Testis (tissue), 3 donors: ENCODE measurements around the gene DCAF17. TPM values are rescaled to one million over a fixed set of nuclear protein-coding genes. Genes with fewer than 3 reads are reported as not detected.

Experiments
- DNase-seq: peaks from one replicate; pipeline ENCODE4 v3.0.0-alpha.2; 2019
- H3K27ac ChIP-seq, 2 donors: fragments of 200-600 bp; sonication (generic); one replicate each; pipeline ENCODE4 v1.5.1; 2019
- H3K27me3 ChIP-seq: fragments of 200-600 bp; sonication (generic); one replicate; pipeline ENCODE4 v1.5.1; 2019
- H3K36me3 ChIP-seq: fragments of 200-600 bp; sonication (generic); one replicate; pipeline ENCODE4 v1.5.1; 2017; ENCODE audit warnings: low read depth; ENCODE audit errors: missing control alignments
- H3K4me1 ChIP-seq: fragments of 200-600 bp; sonication (generic); one replicate; pipeline ENCODE4 v1.5.1; 2019
- H3K4me3 ChIP-seq, 2 donors: fragments of 200-600 bp; sonication (generic); one replicate each; pipeline ENCODE4 v1.5.1; 2017 to 2019
- H3K9me3 ChIP-seq: fragments of 200-600 bp; sonication (generic); one replicate; pipeline ENCODE4 v1.5.1; 2017
- CTCF ChIP-seq, 3 experiments: fragments of 450-650 bp in 2 of 3; fragments of 200-600 bp in 1 of 3; sonication (generic) in 1 of 3; IDR thresholded peaks; one replicate each; pipeline ENCODE4 v1.5.1; 2016 to 2019; ENCODE audit warnings: antibody characterized with exemption in 3 of 3, mild to moderate bottlenecking in 2 of 3, moderate library complexity in 1 of 3
- POLR2A ChIP-seq: fragments of 450-650 bp; IDR thresholded peaks from one replicate; pipeline ENCODE4 v1.6.1; 2017; ENCODE audit warnings: antibody characterized with exemption, mild to moderate bottlenecking, moderate library complexity
- WGBS, 2 donors: methylation state at CpG; one replicate each; pipeline ENCODE4 v1.1.5; 2018; 5-methylcytosine and 5-hydroxymethylcytosine counted together
- intact Hi-C: fragments of 100-400 bp; cut with DNase I; formaldehyde crosslinking; loops from one replicate; pipeline ENCODE4 v1.15.1; 2023; ENCODE audit warnings: low total_unique reads
- polyA plus RNA-seq: library from polyadenylated mRNA; stranded (reverse); fragments of 350-450 nt; fragmentation: Illumina TruSeq; extraction: RNeasy Lipid Tissue Mini Kit (QIAGEN cat#74804); gene quantifications from one replicate; pipeline ENCODE4 v1.2.3, GENCODE V29; 2014; ENCODE audit warnings: low read depth, low replicate concordance; ENCODE audit not compliant: insufficient read depth
- total RNA-seq, 2 donors: library from RNA; depleted of rRNA; stranded (reverse); fragments of >200 nt; gene quantifications; one replicate each; pipeline ENCODE4 v1.2.3, GENCODE V29; 2016

DCAF17 gene
- total and polyA plus RNA-seq, 3 donors from 2014 or later, result 15.7 to 29.2 (median 24.4) TPM

DNA sequence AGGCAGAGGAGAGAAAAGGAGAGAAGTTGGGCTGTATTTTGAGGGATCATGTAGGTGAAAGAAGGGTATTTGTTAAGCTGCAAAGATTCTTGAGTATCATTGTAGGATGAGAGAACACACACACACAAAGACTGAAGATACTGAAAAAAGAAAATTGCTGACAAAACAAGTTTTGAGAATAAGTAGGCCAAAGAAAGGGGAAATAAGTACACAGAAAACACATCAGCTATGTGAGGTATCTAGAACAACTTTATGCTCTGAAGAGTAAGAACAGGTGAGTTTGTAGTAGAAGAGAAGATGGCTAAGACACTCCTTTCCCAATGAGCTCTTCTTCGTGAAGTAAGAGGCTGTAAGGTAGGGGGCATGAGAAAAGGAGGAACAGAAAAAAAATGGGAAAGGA is 28.5 kb upstream of the DCAF17 start:
- Histone ChIP-seq H3K4me3 (no peak overlapping the region), H3K9me3 (no peaks in the 10 kb centered on the region), H3K36me3 (no peaks in the 10 kb centered on the region), H3K4me1 (no peaks in the 10 kb centered on the region), H3K27me3 (no peaks in the 10 kb centered on the region), H3K27ac (no peak overlapping the region)
- WGBS, 2 donors, result 90 to 93% methylated on average over 1 of the region's 1 CpG
- DNase-seq, result no peak
- intact Hi-C loops, result no loop called here
- TF ChIP-seq POLR2A (no peak), CTCF (IDR thresholded peaks at IDR 0.05) (no peak)

DNA sequence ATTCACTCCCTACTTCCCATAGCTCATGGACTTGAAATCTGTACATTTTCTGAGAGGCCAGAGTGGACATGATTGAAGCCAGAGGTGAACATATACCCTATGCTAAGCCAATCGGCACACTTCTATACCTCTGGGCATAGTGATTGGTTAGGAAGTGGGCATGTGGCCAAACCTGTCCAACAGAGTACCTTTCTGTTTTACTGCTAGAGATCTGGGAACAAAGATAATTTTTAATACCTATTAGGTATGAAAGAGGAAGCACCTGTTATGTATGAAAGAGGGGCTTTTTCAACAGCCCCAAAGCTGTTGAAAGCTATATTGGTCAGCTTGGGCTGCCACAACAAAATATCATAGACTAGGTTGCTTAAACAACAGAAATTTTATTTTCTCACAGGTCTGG is 28.0 kb upstream of the DCAF17 start:
- DNase-seq, result no peak
- no peaks in the 10 kb centered on the region for H3K9me3 ChIP-seq
- H3K36me3 ChIP-seq, result no peaks in the 10 kb centered on the region
- no peak overlapping the region for H3K4me3 ChIP-seq
- no peaks in the 10 kb centered on the region for H3K27me3 ChIP-seq
- intact Hi-C loops, result no loop called here
- H3K27ac ChIP-seq, result no peak overlapping the region
- WGBS, 2 donors, result 88 to 89% methylated on average over 1 of the region's 1 CpG
- H3K4me1 ChIP-seq, result no peaks in the 10 kb centered on the region
- TF ChIP-seq CTCF (IDR thresholded peaks at IDR 0.05), result no peak
- no peak for TF ChIP-seq POLR2A

DNA sequence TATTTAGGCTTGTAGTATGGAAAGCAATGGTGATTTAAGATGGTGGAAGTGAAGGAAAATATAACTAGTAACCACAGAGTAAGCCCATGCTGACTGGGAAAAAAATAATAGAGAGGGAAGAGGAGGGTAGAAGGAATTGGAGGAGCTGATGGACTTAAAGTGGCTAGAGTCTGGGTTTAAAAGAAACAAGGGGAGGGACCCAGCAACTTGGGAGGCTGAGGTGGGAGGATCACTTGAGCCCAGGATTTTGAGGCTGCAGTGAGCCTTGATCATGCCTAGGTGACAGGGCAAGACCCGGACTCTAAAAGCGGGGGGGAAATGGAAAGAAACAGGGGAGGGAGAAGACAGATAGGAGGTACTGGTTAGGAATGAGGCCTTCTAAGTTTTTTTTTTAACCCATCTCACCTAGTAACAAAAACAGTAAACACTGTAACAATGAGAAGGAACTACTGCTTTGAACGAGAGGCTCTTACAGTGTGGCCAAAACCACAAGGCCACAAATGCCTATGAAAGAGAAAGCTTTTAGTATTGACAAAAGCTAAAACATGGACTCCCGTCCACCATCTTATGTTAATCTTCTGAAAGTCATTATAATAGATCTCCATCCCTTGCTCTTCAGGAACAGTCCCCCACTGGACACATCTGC is 26.9 kb upstream of the DCAF17 start:
- no peak overlapping the region for H3K27ac ChIP-seq
- no peak for TF ChIP-seq POLR2A
- no peak for TF ChIP-seq CTCF (IDR thresholded peaks at IDR 0.05)
- WGBS, 2 donors, result 72 to 88% methylated on average over 4 of the region's 4 CpGs
- H3K27me3 ChIP-seq, result no peaks in the 10 kb centered on the region
- intact Hi-C loops, result no loop called here
- no peaks in the 10 kb centered on the region for H3K9me3 ChIP-seq
- no peak for DNase-seq
- no peak overlapping the region for H3K4me3 ChIP-seq
- no peaks in the 10 kb centered on the region for H3K36me3 ChIP-seq
- H3K4me1 ChIP-seq, result no peaks in the 10 kb centered on the region

DNA sequence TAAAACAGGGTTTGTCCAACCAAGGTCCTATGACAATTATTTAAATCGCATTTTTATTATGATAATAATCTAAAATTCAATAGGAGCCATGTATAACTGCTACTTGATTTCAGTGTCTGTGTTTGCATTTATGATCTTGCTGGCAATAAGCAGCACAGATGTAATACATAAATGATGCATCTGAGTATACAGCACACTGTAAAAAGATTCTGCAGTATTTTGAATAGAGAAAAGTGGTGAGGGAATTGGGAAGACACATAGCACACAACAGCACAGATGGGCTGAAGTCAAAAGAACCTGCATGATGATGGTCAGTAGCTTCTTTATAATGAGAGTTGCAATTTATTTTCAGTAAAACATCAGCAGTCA is 26.4 kb upstream of the DCAF17 start:
- no peak for TF ChIP-seq CTCF (IDR thresholded peaks at IDR 0.05)
- no peak for TF ChIP-seq POLR2A
- Histone ChIP-seq H3K9me3 (no peaks in the 10 kb centered on the region), H3K4me3 (no peak overlapping the region), H3K27ac (no peak overlapping the region), H3K27me3 (no peaks in the 10 kb centered on the region), H3K36me3 (no peaks in the 10 kb centered on the region), H3K4me1 (no peaks in the 10 kb centered on the region)
- DNase-seq, result no peak
- WGBS, 2 donors, result 94 to 100% methylated on average over 1 of the region's 1 CpG
- intact Hi-C loops, result no loop called here

- no peak overlapping the region for H3K27ac ChIP-seq
- WGBS, 2 donors, result 65 to 75% methylated on average over 8 of the region's 8 CpGs
- no peak for TF ChIP-seq POLR2A
- no peak for TF ChIP-seq CTCF (IDR thresholded peaks at IDR 0.05)
- no peaks in the 10 kb centered on the region for H3K4me1 ChIP-seq
- no peak for DNase-seq
- H3K4me3 ChIP-seq, result no peak overlapping the region
- intact Hi-C loops, result no loop called here
- H3K9me3 ChIP-seq, result no peaks in the 10 kb centered on the region
- H3K36me3 ChIP-seq, result no peaks in the 10 kb centered on the region
- no peaks in the 10 kb centered on the region for H3K27me3 ChIP-seq
Observed at GRCh38 chr2:171409436-171409971, 24.5 kb upstream of the DCAF17 start.
